Islet of Langerhans (tissue), 1 donor: ENCODE measurements around the gene UBAP2L.
"Not testable (repeated sequence)": the region's sequence is repeated elsewhere in the genome, so short reads cannot be mapped to it uniquely, and the experiment has no call there.

Experiments used
- FAIRE-seq: peaks from one replicate; lab custom pipeline; 2011; peaks lifted over from hg19 to GRCh38; lab: Jason Lieb, UNC

Gene UBAP2L

GRCh38 chr1:154307670-154308270 lies 87.0 kb downstream of the UBAP2L start:
- FAIRE-seq, result not testable (repeated sequence)

GRCh38 chr1:154309136-154309535 lies 88.4 kb downstream of the UBAP2L start:
- FAIRE-seq, result not testable (repeated sequence)

GRCh38 chr1:154312229-154313065 lies 91.7 kb downstream of the UBAP2L start:
- FAIRE-seq, result not testable (repeated sequence)

GRCh38 chr1:154313066-154313356 lies 92.3 kb downstream of the UBAP2L start:
- no peak for FAIRE-seq

- FAIRE-seq, result not testable (repeated sequence)
These were observed 93.5 kb downstream of the UBAP2L start for GRCh38 chr1:154314226-154314625.

- FAIRE-seq, result no peak
These were observed 95.9 kb downstream of the UBAP2L start for GRCh38 chr1:154316704-154317103.

- no peak for FAIRE-seq
These were observed 97.6 kb downstream of the UBAP2L start for GRCh38 chr1:154318386-154318785.
